DMS 273 (cell line): ENCODE measurements around the gene PRMT7.
"Not testable (repeated sequence)": the region's sequence is repeated elsewhere in the genome, so short reads cannot be mapped to it uniquely, and the experiment has no call there.

Experiments
- DNase-seq: peaks from one replicate; lab custom pipeline; 2025; ENCODE audit not compliant: unreplicated experiment; lab: John Stamatoyannopoulos, UW

PRMT7 gene

GRCh38 chr16:68283801-68284598, 26.8 kb upstream of the PRMT7 start:
- DNase-seq, result no peak

DNA sequence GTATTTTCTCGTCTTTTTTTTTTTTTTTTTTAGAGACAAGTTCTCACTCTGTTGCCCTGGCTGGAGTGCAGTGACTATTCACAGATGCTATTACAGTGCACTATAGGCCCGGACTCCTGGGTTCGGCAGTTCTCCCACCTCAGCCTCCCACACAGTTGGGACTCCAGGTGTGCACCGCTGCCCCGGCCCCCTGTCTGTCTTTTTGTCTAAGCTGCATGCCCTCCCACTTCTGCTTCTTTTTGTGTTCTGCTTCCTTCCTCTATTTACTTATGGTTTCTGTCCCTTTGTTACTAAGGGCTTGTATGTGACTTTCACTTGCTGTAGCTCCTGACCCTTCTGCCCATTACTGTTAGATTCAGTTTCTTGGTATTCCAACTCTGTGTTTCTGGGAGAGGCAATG, 26.0 kb upstream of the PRMT7 start:
- DNase-seq, result no peak

DNA sequence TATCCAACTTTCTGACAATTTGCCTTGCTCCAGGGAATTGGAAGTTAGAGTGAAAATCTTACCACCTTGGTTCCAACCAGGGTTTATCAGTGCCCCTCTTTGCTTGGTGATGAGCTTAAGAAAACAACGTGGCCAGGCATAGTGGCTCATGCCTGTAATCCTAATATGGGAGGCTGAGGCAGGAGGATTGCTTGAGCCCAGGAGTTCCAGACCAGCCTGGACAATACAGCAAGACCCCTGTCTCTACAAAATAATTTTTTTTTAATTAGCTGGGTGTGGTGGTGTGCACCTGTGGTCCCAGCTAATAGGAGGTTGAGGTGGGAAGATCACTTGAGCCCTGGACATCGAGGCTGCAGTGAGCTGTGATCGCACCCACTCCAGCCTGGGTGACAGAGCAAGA, 25.1 kb upstream of the PRMT7 start:
- DNase-seq, result no peak

GRCh38 chr16:68286153-68287074, 24.4 kb upstream of the PRMT7 start:
- DNase-seq, result no peak

DNA sequence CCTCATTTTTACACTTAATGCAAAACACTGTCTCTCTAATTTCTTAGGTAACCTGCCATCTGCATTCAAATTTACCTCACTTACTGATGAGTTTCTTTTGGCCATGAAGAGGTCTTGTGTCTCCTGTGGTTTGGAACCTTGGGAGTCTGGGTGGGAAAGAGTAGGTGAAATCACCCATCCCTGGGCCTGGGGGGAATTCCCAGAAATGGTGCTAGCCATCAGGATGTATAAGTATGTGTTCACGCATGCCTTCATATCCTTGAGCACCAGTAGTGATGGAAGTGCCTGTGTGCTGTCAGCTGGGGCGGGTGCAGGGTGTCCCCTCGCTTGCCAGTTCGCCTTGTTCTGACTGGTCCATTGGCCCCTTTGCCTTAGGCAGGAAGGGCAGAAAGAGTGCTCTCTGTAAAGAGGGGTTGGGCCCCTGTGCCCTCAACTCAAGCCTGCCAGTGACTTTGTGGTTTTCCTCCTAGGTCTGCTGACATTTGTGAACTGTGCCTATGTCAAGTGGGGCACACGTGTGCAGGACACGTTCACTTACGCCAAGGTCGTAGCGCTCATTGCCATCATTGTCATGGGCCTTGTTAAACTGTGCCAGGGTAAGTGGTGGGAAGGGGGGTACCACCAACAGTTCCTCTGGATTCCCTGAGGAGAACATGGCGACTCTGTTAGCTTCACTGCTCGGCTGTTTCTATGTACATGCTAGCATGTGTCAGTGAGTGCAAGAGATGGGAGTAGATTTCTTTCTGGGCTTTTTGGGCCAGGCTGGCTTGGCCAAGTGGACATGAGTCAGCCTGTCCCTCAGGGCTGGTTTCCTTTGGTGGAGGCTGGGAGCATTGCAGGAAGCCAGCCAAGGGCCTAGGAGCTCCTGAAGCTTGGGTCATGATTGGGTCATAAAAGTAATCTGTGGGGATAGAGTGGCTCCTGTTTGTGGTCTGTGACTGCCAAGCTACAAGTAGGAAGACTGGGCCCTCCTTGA, 23.3 kb upstream of the PRMT7 start:
- no peak for DNase-seq

DNA sequence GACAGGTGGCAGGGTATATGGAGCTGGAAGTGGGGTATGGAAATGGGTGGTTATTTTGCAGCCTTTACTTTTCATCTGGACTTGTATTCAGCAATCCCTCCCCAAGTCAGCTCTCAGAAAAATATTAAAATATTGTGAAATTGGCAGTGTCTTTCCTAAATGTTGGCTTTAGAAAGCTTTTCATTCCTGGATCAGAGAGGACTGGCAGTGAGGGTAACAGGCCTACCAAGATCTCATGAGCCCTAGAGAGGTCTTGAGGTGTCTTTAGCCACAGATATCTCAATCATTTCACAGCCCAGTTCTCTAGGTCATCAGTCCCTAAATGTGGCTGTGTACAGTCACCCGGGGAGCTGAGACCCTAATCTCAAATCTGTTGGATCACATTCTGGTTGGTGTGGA, 22.6 kb upstream of the PRMT7 start:
- DNase-seq, result no peak

GRCh38 chr16:68288796-68289195, 22.0 kb upstream of the PRMT7 start:
- not testable (repeated sequence) for DNase-seq

GRCh38 chr16:68289202-68289601, 21.6 kb upstream of the PRMT7 start:
- no peak for DNase-seq

DNA sequence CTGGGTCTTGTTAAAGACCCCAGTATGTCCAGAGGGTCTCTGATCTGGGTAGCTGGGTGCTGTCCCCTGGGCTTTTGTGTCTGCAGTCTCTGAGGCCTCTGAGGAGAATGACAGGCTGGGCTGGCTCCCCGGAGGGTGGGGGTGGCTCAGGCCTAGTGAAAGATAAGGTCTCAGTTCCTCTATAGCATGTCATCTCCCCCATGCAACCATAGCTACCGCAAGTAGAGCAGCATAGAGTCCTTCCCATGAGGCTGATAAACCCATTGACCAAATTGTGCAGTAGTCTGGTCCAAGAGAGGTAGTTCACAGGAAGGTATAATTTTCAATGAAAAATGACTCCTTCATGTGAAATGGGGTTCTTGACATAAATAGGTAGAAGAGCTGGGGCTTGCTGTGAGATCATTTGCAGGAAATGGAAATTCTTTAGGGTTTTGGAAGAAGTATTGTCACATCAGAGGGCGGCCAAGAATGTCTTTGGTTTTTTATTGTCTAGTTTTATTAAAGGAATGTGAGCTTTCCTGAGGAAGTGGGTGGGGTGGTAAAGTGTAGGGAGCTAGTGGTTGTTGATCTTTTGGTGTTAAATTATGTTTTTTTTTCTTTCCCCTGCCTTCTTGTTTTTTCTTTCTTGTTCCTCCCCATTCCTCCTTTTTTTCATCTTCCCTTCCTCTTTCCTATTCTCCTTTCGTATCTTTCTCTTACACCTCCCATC, 21.0 kb upstream of the PRMT7 start:
- no peak for DNase-seq

DNA sequence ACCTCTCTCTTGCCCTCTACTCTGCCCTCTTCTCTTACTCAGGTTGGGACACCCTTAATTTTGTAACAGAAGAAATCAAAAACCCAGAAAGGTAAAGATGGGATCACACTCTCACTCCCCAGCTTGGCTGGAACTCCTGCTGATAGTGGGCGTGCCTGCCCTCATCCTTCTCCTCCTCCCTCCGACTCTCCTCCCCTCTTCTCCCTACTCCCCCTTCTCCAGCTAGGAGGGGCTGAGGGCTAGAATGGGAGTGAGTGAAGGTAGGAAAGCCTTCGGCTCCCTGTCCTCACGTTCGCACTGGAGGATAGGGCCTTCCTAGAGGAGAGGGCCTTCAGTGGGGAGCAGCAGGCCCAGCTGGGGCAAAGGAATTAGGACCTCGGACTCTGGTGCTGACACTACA, 20.4 kb upstream of the PRMT7 start:
- no peak for DNase-seq

DNA sequence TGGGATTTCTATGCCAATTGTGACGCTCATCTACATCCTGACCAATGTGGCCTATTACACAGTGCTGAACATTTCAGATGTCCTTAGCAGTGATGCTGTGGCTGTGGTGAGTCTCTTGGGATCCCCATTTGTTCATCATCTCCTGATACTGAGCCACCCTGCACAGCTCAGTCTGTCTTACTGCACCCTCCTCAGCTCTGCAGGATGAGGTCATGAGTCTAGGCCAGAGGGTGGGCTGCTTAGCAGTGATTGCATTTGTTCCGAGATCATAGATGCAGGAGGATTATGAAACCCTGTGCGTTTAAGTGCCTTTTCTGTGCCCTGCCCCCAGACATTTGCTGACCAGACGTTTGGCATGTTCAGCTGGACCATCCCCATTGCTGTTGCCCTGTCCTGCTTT, 19.6 kb upstream of the PRMT7 start:
- no peak for DNase-seq

DNA sequence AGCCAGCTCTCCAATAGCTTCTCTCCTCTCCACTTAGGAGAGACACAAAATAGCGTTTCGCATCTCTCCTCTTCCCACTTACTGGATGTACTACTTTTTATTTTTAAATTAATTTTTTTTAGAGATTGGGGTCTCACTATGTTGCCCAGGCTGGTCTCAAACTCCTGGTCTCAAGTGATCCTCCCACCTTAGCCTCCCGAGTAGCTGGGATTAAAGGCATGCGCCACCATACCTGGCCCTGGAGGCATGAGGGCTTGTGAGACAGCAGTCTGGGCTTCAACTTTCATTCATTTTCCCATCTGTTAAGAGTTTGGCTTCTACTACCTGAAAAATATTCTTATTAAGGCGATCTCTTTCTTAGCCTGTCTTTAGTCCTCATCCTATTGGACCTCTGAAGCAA, 18.4 kb upstream of the PRMT7 start:
- no peak for DNase-seq

GRCh38 chr16:68296291-68296690, 14.5 kb upstream of the PRMT7 start:
- no peak for DNase-seq

DNA sequence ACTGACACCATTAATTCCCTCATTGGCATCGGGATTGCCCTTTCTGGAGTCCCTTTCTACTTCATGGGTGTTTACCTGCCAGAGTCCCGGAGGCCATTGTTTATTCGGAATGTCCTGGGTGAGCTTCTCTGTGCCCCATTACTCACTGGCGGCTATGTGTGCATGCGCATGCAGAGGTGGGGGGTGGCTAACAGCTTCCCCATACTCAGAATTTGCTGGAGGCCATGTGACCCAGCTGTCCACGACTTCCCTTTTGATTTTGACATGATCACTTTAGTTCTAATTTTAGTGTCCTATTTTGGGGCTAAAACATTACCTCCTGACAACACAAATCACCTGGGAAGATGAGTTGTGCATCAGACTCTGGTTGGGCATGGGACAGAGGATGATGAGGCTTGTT, 14.1 kb upstream of the PRMT7 start:
- no peak for DNase-seq

DNA sequence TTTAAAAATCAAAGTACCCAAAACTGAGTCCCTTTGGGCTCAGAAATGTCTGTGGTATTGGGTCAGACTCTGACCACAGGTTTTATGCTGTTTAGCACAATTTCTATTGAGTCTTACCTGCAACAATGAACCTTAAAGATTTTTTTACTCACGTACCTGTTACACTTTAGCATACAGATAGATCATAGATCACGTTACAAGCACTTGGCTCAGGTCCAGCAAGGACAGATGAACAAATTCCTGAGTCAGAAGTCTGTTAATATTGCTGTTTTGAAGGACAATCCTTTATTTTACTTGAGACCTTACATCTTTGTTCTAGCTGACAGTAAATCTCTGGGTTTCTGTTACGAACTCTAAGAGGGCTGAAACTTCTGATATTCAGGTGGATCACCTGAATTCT, 12.9 kb upstream of the PRMT7 start:
- DNase-seq, result peak; percentile 52

GRCh38 chr16:68298312-68298711, 12.5 kb upstream of the PRMT7 start:
- DNase-seq, result no peak

- DNase-seq, result peak; percentile 59
Measured at GRCh38 chr16:68298907-68299561, 11.8 kb upstream of the PRMT7 start.

GRCh38 chr16:68299571-68300453, 11.0 kb upstream of the PRMT7 start:
- DNase-seq, result no peak
